MM.1S (cell line): ENCODE data around the gene ABCC12.

Experiments used
- CTCF ChIP-seq: fragments of 300-600 bp; sonication (generic); IDR thresholded peaks from 2 replicates; pipeline ENCODE4 v1.5.1; 2016; ENCODE audit warnings: antibody characterized with exemption, low read length, mixed read lengths
- EZH2 ChIP-seq: fragments of 300-600 bp; sonication (generic); optimal IDR thresholded peaks from 2 replicates; pipeline ENCODE3; 2017; ENCODE audit warnings: low read depth, mild to moderate bottlenecking, antibody characterized with exemption, low read length, mixed read lengths
- EZH2phosphoT487 ChIP-seq: fragments of 300-600 bp; sonication (generic); IDR thresholded peaks from 2 replicates; pipeline ENCODE4 v1.6.1; 2018; ENCODE audit warnings: antibody characterized with exemption, low read length

GRCh38 chr16:48106446-48106845, 49.3 kb downstream of the ABCC12 start:
- TF ChIP-seq CTCF (no peak), EZH2 (no peak), EZH2phosphoT487 (no peak)
